SK-N-SH treated with all-trans-retinoic acid at 6 μM for 48 hours (cell line): ENCODE data around the gene KBTBD4.

Experiments used
- CSDC2 ChIP-seq: fragments of 250-450 bp; sonication (Bioruptor Pico); IDR thresholded peaks from 2 replicates; pipeline ENCODE4 v1.5.0; 2020; ENCODE audit warnings: mild to moderate bottlenecking, moderate library complexity
- ESRRG ChIP-seq: fragments of 250-450 bp; sonication (Bioruptor Pico); IDR thresholded peaks from 2 replicates; pipeline ENCODE4 v1.6.1; 2021; ENCODE audit warnings: mild to moderate bottlenecking
- ISL1 ChIP-seq: fragments of 250-450 bp; sonication (Bioruptor Pico); IDR thresholded peaks from 2 replicates; pipeline ENCODE4 v2.1.2; 2022; ENCODE audit warnings: mild to moderate bottlenecking, moderate library complexity
- PPARA ChIP-seq: fragments of 250-450 bp; sonication (Bioruptor Pico); IDR thresholded peaks from 2 replicates; pipeline ENCODE4 v1.5.0; 2020; ENCODE audit warnings: mild to moderate bottlenecking, borderline replicate concordance
- RARB ChIP-seq: fragments of 250-450 bp; sonication (Bioruptor Pico); IDR thresholded peaks from 2 replicates; pipeline ENCODE4 v1.8.0; 2021; ENCODE audit warnings: mild to moderate bottlenecking, moderate library complexity
- SNAI2 ChIP-seq: fragments of 250-450 bp; sonication (Bioruptor Pico); IDR thresholded peaks from 2 replicates; pipeline ENCODE4 v1.5.0; 2020; ENCODE audit warnings: mild to moderate bottlenecking, moderate library complexity
- TCF4 ChIP-seq: fragments of 250-450 bp; sonication (Bioruptor Pico); IDR thresholded peaks from 2 replicates; pipeline ENCODE4 v1.8.0; 2021; ENCODE audit warnings: mild to moderate bottlenecking, moderate library complexity, borderline replicate concordance
- TOX ChIP-seq: fragments of 250-450 bp; sonication (Bioruptor Pico); IDR thresholded peaks from 2 replicates; pipeline ENCODE4 v1.8.0; 2021; ENCODE audit warnings: mild to moderate bottlenecking, moderate library complexity, borderline replicate concordance
- ZFP3 ChIP-seq: fragments of 250-450 bp; sonication (Bioruptor Pico); IDR thresholded peaks from 2 replicates; pipeline ENCODE4 v1.5.0; 2020; ENCODE audit warnings: mild to moderate bottlenecking, moderate library complexity
- ZNF565 ChIP-seq: fragments of 450-650 bp; formaldehyde crosslinking; conservative IDR thresholded peaks from 2 replicates; pipeline ENCODE4 v1.5.0; 2020; ENCODE audit warnings: low read depth, mild to moderate bottlenecking, moderate library complexity
- TF ChIP-seq, protein P1 (sequence below): fragments of 250-450 bp; sonication (Bioruptor Pico); IDR thresholded peaks from 2 replicates; pipeline ENCODE4 v1.8.0; 2020; ENCODE audit warnings: mild to moderate bottlenecking, moderate library complexity, borderline replicate concordance
- TF ChIP-seq, protein P2 (sequence below): fragments of 250-450 bp; sonication (Bioruptor Pico); IDR thresholded peaks from 2 replicates; pipeline ENCODE4 v1.5.0; 2020; ENCODE audit warnings: mild to moderate bottlenecking, moderate library complexity

DNA sequence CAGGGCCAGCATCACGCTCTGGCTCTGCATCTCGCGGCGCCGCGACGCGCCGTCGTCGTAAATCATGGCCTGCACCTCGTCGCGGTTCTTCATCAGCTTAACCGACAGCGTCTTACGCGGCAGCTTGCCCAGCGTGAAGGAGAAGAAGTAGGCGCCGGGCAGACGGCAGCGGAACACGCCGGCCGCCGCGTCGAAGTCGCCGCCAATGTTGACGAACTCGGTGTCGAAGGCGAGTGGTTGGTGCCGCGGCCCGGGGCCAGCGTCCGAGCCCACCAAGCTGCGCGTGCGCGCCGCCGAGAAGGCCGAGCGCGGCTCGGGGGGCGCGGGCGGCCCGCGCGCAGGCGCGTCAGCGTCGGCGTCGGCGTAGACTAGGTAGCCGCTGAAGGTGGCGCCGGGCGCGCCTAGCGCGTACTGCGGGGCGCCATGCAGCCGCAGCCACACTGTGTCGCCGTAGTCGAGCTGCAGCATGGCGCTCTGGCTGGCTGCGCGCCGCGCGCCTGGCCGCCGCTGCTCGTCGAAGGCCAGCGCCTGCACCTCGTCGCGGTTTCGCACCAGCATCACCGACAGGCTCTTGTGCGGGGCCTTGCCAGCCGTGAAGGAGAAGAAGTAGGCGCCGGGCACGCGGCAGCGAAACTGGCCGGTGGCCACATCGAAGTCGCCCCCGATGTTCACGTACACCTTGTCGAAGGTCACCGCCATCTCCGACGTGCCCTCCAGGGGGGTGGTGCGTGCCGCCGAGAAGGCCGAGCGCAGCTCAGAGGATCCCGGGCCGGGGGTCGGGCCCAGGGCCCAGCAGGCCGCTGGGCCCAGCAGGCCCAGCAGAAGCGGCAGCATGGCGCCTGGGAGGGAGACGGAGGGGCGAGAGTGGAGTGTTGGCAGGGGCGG, 11.4 kb upstream of the KBTBD4 start:
- TF ChIP-seq, protein P1, sequence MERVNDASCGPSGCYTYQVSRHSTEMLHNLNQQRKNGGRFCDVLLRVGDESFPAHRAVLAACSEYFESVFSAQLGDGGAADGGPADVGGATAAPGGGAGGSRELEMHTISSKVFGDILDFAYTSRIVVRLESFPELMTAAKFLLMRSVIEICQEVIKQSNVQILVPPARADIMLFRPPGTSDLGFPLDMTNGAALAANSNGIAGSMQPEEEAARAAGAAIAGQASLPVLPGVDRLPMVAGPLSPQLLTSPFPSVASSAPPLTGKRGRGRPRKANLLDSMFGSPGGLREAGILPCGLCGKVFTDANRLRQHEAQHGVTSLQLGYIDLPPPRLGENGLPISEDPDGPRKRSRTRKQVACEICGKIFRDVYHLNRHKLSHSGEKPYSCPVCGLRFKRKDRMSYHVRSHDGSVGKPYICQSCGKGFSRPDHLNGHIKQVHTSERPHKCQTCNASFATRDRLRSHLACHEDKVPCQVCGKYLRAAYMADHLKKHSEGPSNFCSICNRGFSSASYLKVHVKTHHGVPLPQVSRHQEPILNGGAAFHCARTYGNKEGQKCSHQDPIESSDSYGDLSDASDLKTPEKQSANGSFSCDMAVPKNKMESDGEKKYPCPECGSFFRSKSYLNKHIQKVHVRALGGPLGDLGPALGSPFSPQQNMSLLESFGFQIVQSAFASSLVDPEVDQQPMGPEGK (CRISPR knock-in tag) = no peak
- TF ChIP-seq ZFP3 (no peak), CSDC2 (CRISPR knock-in tag) (no peak), PPARA (CRISPR knock-in tag) (no peak), ZNF565 (no peak), SNAI2 (no peak), TCF4 (no peak), ISL1 (CRISPR knock-in tag) (no peak), RARB (CRISPR knock-in tag) (no peak), ESRRG (CRISPR knock-in tag) (no peak), TOX (CRISPR knock-in tag) (no peak)
- TF ChIP-seq, protein P2, sequence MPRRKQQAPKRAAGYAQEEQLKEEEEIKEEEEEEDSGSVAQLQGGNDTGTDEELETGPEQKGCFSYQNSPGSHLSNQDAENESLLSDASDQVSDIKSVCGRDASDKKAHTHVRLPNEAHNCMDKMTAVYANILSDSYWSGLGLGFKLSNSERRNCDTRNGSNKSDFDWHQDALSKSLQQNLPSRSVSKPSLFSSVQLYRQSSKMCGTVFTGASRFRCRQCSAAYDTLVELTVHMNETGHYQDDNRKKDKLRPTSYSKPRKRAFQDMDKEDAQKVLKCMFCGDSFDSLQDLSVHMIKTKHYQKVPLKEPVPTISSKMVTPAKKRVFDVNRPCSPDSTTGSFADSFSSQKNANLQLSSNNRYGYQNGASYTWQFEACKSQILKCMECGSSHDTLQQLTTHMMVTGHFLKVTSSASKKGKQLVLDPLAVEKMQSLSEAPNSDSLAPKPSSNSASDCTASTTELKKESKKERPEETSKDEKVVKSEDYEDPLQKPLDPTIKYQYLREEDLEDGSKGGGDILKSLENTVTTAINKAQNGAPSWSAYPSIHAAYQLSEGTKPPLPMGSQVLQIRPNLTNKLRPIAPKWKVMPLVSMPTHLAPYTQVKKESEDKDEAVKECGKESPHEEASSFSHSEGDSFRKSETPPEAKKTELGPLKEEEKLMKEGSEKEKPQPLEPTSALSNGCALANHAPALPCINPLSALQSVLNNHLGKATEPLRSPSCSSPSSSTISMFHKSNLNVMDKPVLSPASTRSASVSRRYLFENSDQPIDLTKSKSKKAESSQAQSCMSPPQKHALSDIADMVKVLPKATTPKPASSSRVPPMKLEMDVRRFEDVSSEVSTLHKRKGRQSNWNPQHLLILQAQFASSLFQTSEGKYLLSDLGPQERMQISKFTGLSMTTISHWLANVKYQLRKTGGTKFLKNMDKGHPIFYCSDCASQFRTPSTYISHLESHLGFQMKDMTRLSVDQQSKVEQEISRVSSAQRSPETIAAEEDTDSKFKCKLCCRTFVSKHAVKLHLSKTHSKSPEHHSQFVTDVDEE (CRISPR knock-in tag) = no peak
